GM12878 (cell line): ENCODE results near the gene TRIP4. TPM values are rescaled to one million over a fixed set of nuclear protein-coding genes. Genes with fewer than 3 reads are reported as not detected.

Experiments used
- ATF7 ChIP-seq: fragments of 450-650 bp; IDR thresholded peaks from 2 replicates; pipeline ENCODE4 v1.6.1; 2016; ENCODE audit warnings: low read depth, mild to moderate bottlenecking
- BCL11A ChIP-seq: IDR thresholded peaks from 2 replicates; pipeline ENCODE4 v1.6.1; 2011; ENCODE audit warnings: low read depth, low read length
- BHLHE40 ChIP-seq, 2 experiments: fragments of 450-650 bp in 1 of 2; IDR thresholded peaks; 2 replicates each; pipeline ENCODE4 v1.6.1; 2011 to 2017; ENCODE audit warnings: low read depth in 2 of 2, borderline replicate concordance in 1 of 2, improper control_type of control experiment in 1 of 2, low read length in 1 of 2, mild to moderate bottlenecking in 1 of 2
- BMI1 ChIP-seq: fragments of 450-650 bp; IDR thresholded peaks from 2 replicates; pipeline ENCODE4 v1.6.1; 2016; ENCODE audit warnings: mild to moderate bottlenecking, moderate library complexity, borderline replicate concordance
- CUX1 ChIP-seq: IDR thresholded peaks from 2 replicates; pipeline ENCODE4 v1.6.1; 2012; ENCODE audit warnings: improper control_type of control experiment, low read depth, low read length; ENCODE audit not compliant: insufficient replicate concordance
- DPF2 ChIP-seq: fragments of 450-650 bp; IDR thresholded peaks from 2 replicates; pipeline ENCODE4 v1.6.1; 2017; ENCODE audit warnings: mild to moderate bottlenecking
- EED ChIP-seq: sonication (generic); IDR thresholded peaks from 2 replicates; pipeline ENCODE4 v1.6.1; 2016; ENCODE audit warnings: antibody characterized with exemption, low read depth
- EP300 ChIP-seq, 2 experiments: fragments of 150-350 bp in 1 of 2; IDR thresholded peaks; 2 replicates each; pipeline ENCODE4 v1.6.1; 2011 to 2012; ENCODE audit warnings: low read depth in 2 of 2, low read length in 2 of 2, borderline replicate concordance in 1 of 2, improper control_type of control experiment in 1 of 2, inconsistent platforms in 1 of 2; ENCODE audit not compliant: control insufficient read depth in 1 of 2
- GATAD2B ChIP-seq: fragments of 450-650 bp; conservative IDR thresholded peaks from 2 replicates; pipeline ENCODE4 v1.6.1; 2017; ENCODE audit warnings: low read depth, mild to moderate bottlenecking, moderate library complexity
- HDGF ChIP-seq: fragments of 450-650 bp; IDR thresholded peaks from 2 replicates; pipeline ENCODE4 v1.6.1; 2016; ENCODE audit warnings: antibody characterized with exemption
- IKZF1 ChIP-seq: fragments of 450-650 bp; conservative IDR thresholded peaks from 2 replicates; pipeline ENCODE4 v1.6.1; 2017; ENCODE audit warnings: antibody characterized with exemption, mild to moderate bottlenecking
- MEF2B ChIP-seq: fragments of 450-650 bp; IDR thresholded peaks from 2 replicates; pipeline ENCODE4 v1.6.1; 2018; ENCODE audit warnings: mild to moderate bottlenecking, moderate library complexity; ENCODE audit not compliant: partially characterized antibody, poor library complexity, severe bottlenecking
- MLLT1 ChIP-seq: fragments of 450-650 bp; IDR thresholded peaks from 2 replicates; pipeline ENCODE4 v1.6.1; 2016; ENCODE audit warnings: mild to moderate bottlenecking
- MTA2 ChIP-seq: fragments of 450-650 bp; IDR thresholded peaks from 2 replicates; pipeline ENCODE4 v1.6.1; 2016; ENCODE audit warnings: low read depth, mild to moderate bottlenecking, moderate library complexity
- NBN ChIP-seq: fragments of 450-650 bp; IDR thresholded peaks from 2 replicates; pipeline ENCODE4 v1.6.1; 2016
- RUNX3 ChIP-seq: IDR thresholded peaks from 2 replicates; pipeline ENCODE4 v1.6.1; 2012; ENCODE audit warnings: low read length, inconsistent platforms
- SPI1 ChIP-seq: IDR thresholded peaks from 2 replicates; pipeline ENCODE4 v1.6.1; 2011; ENCODE audit warnings: low read depth, mild to moderate bottlenecking, low read length, moderate library complexity, borderline replicate concordance; ENCODE audit not compliant: insufficient read depth
- ZNF687 ChIP-seq: fragments of 450-650 bp; IDR thresholded peaks from 2 replicates; pipeline ENCODE4 v1.6.1; 2017; ENCODE audit warnings: mild to moderate bottlenecking, moderate library complexity
- polyA plus RNA-seq, 11 experiments: library from polyadenylated mRNA; depleted of rRNA in 4 of 11; unstranded in 6 of 11; stranded (reverse) in 5 of 11; fragments of >200 nt; fragmentation: Nextera tagmentation in 4 of 11; fragmentation: Illumina TruSeq in 1 of 11; extraction: Ambion mirVana in 4 of 11; extraction: Trizol in 1 of 11; gene quantifications; 1 replicate in 1 of 11; 2 replicates in 10 of 11; pipeline versions ENCODE4 v1.2.1 to v1.2.3, GENCODE V29; 2011 to 2016; ENCODE audit warnings: inconsistent platforms in 2 of 11, missing spikeins in 2 of 11, low read depth in 1 of 11
- total RNA-seq, 4 experiments: library from RNA; depleted of rRNA in 3 of 4; stranded (reverse); fragments of >200 nt in 3 of 4; fragmentation: Illumina TruSeq in 1 of 4; extraction: Trizol in 1 of 4; gene quantifications; 2 replicates each; pipeline versions ENCODE4 v1.2.1 to v1.2.3, GENCODE V29; 2013 to 2021

Gene TRIP4
- total and polyA plus RNA-seq, 10 of the 15 experiments (the other 5 are each of a cell fraction or from before 2014, with no cell fraction given) = 6.4 to 24.5 (median 20.0) TPM

DNA sequence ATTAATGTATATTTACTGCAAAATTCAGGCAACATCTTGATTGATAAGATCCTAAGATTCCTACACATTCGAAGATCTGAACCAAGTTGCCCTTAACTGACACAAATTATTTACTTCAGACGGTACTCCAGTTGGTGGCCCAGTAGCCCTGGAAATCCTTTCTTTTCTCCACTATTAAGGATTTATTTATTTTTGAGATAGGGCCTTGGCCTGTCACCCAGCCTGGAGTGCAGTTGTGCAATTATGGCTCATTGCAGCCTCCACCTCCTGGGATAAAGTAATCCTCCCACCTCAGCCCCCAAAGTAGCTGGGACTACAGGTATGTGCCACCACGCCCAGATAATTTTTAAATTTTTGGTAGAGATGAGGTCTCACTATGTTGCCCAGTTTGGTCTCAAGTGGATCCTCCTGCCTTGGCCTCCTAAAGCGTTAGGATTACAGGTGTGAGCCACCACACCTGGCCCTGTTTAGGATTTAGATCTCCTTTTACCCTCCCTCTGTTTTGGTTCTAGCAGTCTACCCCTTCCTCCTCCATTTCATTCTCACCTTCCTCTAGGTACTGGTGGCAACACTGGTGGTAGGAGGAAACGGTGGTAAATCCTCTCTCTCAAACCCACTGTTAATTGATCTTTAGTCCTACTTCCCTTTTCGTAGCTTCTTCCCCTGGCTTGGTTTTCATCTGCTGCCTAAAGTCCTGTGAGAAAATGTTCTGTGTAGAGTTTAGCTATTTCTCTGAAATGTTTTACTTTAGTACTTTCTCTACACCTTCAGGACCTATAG lies 60.1 kb downstream of the TRIP4 start (continued):
- TF ChIP-seq MTA2 (peak; percentile 89), NBN (peak; percentile 73), RUNX3 (peak; percentile 81), ZNF687 (peak; percentile 21; the same call in 1 of the 2 replicates), BMI1 (no peak), BCL11A (0 out of 2 replicates have a peak, but pooled peaks have one; percentile 43), HDGF (0 out of 2 replicates have a peak, but pooled peaks have one; percentile 74), GATAD2B (peak; percentile 35; the same call in 1 of the 2 replicates), EED (no peak), DPF2 (peak; percentile 83; the same call in 1 of the 2 replicates), IKZF1 (peak; percentile 81), SPI1 (peak; percentile 82; the same call in 1 of the 2 replicates), ATF7 (peak; percentile 35; the same call in 1 of the 2 replicates), MLLT1 (0 out of 2 replicates have a peak, but pooled peaks have one; percentile 30), EP300 (IDR thresholded peaks at IDR 0.05; ENCODE audit: borderline replicate concordance in 1 of 2, control insufficient read depth in 1 of 2, low read depth in 2 of 2, low read length in 2 of 2) (peak in 1 of 2 experiments; percentile 82; a peak in 2 of 4 replicates), MEF2B (peak; percentile 22), CUX1 (peak; percentile 76), BHLHE40 (IDR thresholded peaks at IDR 0.05; ENCODE audit: borderline replicate concordance in 1 of 2, low read depth in 2 of 2, low read length in 1 of 2) (peak in 1 of 2 experiments; percentile 10; a peak in 1 of 4 replicates)
